GM21423 (cell line): ENCODE measurements around the gene AP1M2.

Experiments
- ATAC-seq: cut with Tn5 transposase; IDR thresholded peaks from one replicate; pipeline ENCODE4 v1.9.1; 2021; ENCODE audit warnings: mild to moderate bottlenecking, moderate library complexity; ENCODE audit not compliant: unreplicated experiment

AP1M2 gene

DNA sequence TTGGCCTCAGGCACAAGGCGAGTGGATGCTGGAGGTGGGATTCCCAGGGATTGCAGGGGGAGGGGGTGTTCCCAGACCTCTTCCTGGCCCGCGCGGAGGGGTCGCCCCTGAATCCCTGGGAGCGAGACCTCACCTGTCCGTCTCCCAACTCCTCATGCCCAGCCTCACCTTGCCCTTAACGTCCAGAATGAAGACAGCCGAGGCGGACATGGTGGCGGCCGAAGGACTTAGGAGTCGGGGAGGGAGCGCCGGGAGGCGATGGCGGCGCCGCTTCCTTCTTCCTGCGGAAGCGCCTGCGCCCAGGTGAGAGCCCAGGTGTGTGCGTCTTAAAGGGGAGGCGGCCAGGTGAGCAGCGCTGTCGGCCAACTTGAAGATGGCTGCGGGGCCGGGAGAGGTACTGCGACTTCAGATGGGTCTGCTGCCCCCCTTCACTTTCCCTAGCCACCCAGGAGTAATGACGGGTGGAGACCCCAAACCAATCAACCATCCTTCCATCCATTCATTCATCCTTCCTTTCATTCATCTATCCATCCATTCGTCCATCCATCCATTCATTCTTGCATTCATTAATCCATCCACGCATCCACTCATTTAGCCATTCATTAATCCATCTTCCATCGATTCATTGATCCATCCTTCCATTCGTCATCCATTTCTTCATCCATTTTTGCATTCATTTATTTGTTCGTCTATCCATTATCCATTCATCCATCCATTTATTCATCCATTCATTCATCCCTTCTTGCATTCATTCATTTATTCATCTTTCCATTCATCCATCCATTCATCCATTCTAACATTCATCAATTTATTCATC lies at the start of gene AP1M2:
AP1M2 (minus strand) TSS at position 291 of the 817 bp plus-strand sequence; CDS start at position 210, 81 bp downstream.
- ATAC-seq: no peak

- no peak for ATAC-seq
Observed at GRCh38 chr19:10636304-10636972, 49.3 kb upstream of the AP1M2 start.

- ATAC-seq: no peak
Observed at GRCh38 chr19:10634963-10635362, 47.9 kb upstream of the AP1M2 start.

DNA sequence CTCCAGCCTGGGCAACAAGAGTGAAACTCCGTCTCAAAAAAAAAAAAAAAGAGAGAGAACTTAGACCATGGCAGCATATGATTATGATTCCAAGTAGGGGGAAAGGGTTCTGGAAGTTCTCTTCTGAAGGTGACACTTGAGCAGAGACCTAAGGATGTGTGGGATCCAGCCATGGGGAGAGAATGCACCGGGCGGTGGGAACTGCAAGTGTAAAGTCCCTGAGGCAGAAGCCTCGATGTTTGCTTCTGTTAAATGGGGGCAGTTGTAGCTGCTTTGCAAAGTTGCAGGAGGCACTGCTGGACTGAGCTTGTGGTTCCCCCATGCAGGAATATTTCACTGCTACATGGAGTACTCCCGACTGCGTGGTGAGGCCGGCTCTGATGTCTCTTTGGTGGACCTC lies 47.3 kb upstream of the AP1M2 start:
- no peak for ATAC-seq

- ATAC-seq: no peak
Observed at GRCh38 chr19:10631874-10632273, 44.8 kb upstream of the AP1M2 start.

- no peak for ATAC-seq
Observed at GRCh38 chr19:10625762-10626138, 38.6 kb upstream of the AP1M2 start.

DNA sequence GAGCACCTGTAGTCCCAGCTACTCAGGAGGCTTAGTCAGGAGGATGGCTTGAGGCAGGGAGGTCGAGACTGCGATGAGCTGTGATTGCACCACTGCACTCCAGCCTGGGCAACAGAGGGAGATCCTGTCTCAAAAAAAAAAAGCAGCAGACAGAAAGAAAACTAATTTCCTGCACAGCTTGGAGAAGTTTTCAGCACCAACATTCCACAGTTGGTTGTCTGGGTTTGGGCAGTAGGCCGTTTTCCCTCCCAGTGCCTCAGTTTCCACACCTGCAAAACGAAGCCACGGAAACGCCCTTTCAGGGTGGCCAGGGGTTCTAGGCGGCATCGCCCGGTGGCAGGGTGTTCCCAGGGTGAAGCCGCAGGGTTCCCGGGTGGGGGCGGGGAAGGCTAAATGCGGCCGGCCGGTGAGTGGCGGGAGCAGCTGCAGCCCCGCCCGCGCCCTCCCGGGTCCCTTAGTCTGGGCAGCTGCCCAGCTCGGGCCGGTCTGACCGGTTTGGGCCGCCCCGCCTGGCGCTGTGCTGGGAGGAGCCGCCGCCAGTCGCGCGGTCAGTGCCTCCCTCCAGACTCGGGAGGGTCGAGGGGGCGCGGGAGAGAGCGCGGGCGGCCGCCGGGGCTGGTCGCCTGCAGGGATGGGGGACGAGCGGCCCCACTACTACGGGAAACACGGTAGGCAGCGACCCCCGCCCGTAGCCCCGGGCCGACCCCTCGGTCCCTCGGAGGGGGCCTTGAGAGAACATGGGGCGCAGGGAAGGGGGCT lies 38.1 kb upstream of the AP1M2 start, which contains the start of gene SLC44A2:
SLC44A2 (plus strand) TSS at position 551 of the 759 bp plus-strand sequence; CDS start at position 632, 81 bp downstream.
- no peak for ATAC-seq

DNA sequence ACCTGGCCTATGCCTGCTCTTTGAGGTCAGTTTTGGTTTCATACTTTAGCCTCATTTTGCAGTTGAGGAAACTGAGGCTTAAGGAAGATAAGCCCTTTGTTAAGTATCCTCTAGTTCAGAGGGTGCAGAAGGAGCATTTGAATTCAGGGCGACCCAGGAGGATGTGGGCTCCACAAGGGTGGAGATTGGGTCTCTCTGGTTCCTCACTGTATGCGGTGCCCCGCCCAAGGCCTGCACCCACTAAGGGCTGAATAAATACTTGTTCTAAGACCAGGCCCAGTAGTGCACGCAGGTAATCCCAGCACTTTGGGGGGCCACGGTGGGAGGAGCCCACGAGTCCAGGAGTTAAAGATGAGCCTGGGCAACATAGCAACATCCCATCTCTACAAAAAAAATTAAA lies 37.5 kb upstream of the AP1M2 start:
- no peak for ATAC-seq

DNA sequence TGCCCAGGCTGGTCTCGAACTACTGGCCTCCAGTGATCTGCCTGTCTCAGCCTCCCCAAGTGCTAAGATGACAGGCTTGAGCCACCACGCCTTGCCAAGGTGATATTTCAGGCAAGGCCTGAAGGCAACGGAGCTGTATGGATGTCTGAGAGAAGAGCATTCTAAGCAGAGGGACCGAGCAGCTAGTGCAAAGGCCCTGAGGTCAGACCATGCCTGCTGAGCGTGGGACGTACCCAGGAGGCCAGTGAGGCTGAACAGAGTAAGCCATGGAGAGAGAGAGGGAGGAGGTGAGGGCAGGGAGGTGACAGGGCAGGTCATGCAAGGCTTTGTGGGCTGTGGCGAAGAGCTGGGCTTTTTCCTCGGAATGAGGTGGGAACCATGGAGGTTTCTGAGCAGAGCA lies 34.9 kb upstream of the AP1M2 start:
- no peak for ATAC-seq

DNA sequence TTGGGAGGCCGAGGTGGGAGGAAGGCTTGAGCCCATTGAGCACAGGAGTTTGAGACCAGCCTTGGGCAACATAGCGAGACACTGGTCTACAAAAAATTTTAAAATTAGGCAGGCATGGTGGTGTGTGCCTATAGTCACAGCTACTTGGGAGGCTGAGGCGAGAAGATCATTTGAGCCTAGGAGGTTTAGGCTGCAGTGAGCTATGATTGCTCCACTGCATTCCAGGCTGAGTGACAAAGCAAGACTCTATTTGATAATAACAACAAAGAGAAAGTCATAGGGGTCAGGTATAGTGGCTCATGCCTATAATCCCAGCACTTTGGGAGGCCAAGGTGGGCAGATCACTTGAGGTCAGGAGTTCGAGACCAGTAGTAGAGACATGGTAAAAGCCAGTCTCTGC lies 33.7 kb upstream of the AP1M2 start:
- no peak for ATAC-seq

DNA sequence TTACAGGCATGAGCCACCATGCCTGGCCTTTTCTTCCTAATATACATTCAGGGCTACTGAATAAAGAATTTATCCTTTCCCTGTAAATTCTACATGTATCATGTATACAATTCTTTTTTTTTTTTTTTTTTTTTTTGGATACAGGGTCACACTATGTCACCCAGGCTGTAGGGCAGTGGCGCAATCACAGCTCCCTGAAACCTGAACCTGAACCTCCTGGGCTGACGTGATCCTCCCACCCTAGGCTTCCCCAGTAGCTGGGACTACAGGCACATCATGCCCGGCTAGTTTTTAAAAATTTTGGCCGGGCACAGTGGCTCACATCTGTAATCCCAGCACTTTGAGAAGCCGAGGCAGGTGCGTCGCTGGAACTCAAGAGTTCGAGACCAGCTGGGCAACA lies 31.7 kb upstream of the AP1M2 start:
- no peak for ATAC-seq

DNA sequence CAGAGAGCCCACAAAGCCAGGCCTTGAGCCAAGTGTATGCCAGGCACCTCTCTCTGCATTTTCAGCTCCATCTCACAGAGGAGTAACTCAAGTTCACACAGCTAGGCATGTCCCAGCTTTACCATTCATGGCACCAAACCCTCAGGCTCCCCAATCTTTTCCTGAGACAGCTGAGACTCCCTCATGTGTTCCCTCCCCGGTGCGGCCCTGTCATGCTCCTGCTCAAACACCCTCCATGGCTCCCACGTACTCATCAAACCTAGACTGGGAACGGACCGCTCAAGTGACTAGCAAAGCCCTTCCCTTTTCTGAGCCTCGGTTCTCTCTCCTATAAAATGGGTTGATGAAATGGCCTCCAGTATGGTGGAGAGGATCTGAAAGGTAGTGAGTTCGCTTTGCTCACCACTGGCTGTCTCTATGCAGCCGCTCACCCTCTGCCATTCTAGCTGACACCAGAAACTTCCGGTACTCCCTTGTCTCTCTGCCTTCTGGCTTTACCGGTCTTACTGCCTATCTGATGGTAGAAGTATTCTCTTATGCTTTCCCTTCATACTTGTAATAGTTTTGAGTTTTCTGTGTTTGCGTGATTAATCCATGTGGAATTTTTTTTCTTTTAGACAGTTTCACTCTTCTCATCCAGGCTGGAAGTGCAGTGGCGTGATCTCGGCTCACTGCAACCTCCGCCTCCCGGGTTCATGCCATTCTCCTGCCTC lies 30.5 kb upstream of the AP1M2 start:
- ATAC-seq: no peak

- no peak for ATAC-seq
Observed at GRCh38 chr19:10615429-10616023, 28.4 kb upstream of the AP1M2 start.

- ATAC-seq: no peak
Observed at GRCh38 chr19:10612499-10613119, 25.5 kb upstream of the AP1M2 start.

- no peak for ATAC-seq
Observed at GRCh38 chr19:10611907-10612306, 24.8 kb upstream of the AP1M2 start.

- ATAC-seq: no peak
Observed at GRCh38 chr19:10604460-10604980, 17.4 kb upstream of the AP1M2 start.

GRCh38 chr19:10603873-10604459 lies 16.9 kb upstream of the AP1M2 start:
- peak; percentile 18 for ATAC-seq

DNA sequence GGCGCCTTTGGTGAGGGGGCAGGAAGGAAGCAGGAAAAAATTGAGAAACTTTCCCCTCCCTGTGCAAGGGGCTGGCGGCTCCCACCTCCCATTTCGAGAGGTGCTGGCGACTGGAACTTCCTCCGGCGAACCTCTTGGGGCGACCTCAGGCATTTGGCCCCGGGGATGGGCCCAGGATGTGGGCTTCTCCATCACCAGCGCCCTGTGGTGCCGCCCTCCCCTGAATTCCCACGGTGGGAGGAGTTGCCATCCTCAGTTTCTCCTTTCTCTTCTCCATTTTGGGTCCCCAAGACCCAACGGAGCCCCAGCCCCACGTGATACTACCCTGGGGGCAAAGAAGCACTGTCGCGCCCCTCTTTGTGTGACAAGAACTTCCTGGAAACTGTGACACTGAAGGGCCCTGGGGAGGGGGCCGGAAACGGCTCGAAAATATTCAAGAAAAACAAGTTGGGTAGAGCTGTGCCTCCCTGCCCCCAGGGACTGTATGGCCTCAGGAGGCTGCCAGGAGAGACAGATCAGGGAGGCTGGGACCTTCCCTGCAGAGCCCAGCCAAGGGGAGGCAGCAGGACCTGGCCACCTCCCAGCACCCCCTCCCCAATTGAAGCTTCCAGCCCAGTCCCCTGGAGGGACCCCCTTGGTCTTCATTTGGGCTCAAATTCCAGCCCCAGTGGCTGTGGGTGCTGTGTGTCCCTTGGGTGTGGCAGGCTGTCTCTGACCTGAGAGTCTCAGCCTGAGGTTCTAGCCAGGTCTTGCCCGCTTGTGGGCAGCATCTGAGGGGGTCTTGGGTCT lies 16.2 kb upstream of the AP1M2 start:
- peak; percentile 49 for ATAC-seq
